Mucosa of rectum (tissue), 2 donors: ENCODE measurements around the gene DLG4.
"Not testable (repeated sequence)": the region's sequence is repeated elsewhere in the genome, so short reads cannot be mapped to it uniquely, and the experiment has no call there.

ENCODE experiments used
- H3K27ac ChIP-seq, 2 donors: one replicate each; pipeline ENCODE4 v1.7.0; 2013; ENCODE audit warnings: inconsistent platforms in 2 of 2, low read depth in 2 of 2, low read length in 2 of 2
- H3K27me3 ChIP-seq, 2 donors: one replicate each; pipeline ENCODE4 v1.7.0; 2013; ENCODE audit warnings: low read length in 2 of 2; ENCODE audit not compliant: control insufficient read depth in 2 of 2, insufficient read depth in 2 of 2
- H3K36me3 ChIP-seq, 2 donors: one replicate each; pipeline ENCODE4 v1.7.0; 2013; ENCODE audit warnings: low read length in 2 of 2; ENCODE audit not compliant: control insufficient read depth in 2 of 2, insufficient read depth in 2 of 2
- H3K4me1 ChIP-seq, 2 donors: one replicate each; pipeline ENCODE4 v1.7.0; 2013; ENCODE audit warnings: low read length in 2 of 2, mild to moderate bottlenecking in 1 of 2; ENCODE audit not compliant: control insufficient read depth in 2 of 2, insufficient read depth in 2 of 2
- H3K4me3 ChIP-seq, 2 donors: one replicate each; pipeline ENCODE4 v1.7.0; 2013; ENCODE audit warnings: low read length in 2 of 2
- H3K9ac ChIP-seq, 2 donors: one replicate each; pipeline ENCODE4 v1.7.0; 2013; ENCODE audit warnings: low read length in 2 of 2, low read depth in 1 of 2, mild to moderate bottlenecking in 1 of 2
- H3K9me3 ChIP-seq, 2 donors: one replicate each; pipeline ENCODE4 v1.7.0; 2013; ENCODE audit warnings: low read length in 2 of 2; ENCODE audit not compliant: control insufficient read depth in 2 of 2
- donor health status: healthy.
- donor health status: Normal muscosa, but diverticular disease.

DLG4 gene

DNA sequence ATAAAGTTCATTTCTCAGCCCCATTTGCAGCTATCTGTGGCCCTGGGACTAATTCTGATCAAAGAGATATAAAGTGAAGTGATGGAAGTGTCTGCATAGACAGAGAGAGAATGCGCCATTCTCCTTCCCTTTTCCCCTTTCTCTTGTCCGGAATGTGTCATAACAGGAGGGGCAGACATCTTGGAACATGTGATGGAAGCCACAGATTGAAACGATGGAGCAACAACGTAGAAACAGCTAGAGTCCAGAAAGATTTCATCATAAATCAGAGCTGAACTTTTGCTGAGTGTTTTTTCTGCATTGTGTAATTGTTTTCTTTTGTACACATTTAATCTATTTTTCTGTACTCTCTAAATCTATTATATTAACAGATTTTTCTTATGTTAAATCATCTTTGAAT lies 51.8 kb downstream of the DLG4 start:
- no peaks in the 10 kb centered on the region for H3K36me3 ChIP-seq
- no peaks in the 10 kb centered on the region for H3K27me3 ChIP-seq
- H3K4me1 ChIP-seq, result no peaks in the 10 kb centered on the region
- no peaks in the 10 kb centered on the region for H3K9me3 ChIP-seq
- no peak overlapping the region for H3K9ac ChIP-seq
- H3K27ac ChIP-seq, result no peak overlapping the region
- H3K4me3 ChIP-seq, result no peak overlapping the region

DNA sequence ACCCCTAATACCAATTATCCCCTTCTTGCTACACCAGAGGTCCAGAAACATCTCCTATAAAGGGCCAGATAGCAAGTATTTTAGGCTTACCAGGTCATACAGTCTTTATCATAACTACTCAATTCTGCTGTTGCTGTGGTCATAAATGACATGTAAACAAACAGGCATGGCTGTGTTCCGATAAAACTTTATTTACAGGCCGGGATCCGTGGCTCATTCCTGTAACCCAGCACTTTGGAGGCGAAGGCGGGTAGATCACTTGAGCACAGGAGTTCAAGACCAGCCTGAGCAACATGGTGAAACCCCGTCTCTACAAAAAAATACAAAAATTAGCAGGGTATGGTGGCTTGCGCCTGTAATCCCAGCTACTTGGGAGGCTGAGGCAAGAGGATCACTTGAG lies 52.8 kb downstream of the DLG4 start:
- Histone ChIP-seq H3K4me1 (no peaks in the 10 kb centered on the region), H3K4me3 (no peak overlapping the region), H3K36me3 (no peaks in the 10 kb centered on the region), H3K27me3 (no peaks in the 10 kb centered on the region), H3K9ac (no peak overlapping the region), H3K27ac (no peak overlapping the region), H3K9me3 (no peaks in the 10 kb centered on the region)

DNA sequence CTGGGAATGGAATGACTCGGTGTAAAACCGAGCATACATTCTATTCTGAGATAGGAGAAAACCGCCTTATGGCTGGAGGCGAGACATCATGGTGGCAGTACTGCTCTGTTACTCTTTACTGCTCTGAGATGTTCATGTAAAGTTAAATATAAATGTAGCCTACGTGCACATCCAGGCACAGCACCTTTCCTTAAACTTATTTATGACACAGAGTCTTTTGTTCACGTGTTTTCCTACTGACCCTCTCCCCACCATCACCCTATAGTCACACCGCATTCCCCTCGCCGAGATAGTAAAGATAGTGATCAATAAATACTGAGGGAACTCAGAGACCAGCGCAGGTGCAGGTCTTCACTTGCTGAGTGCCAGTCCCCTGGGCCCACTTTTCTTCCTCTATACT lies 60.1 kb downstream of the DLG4 start:
- not testable (repeated sequence) for H3K9ac ChIP-seq, H3K4me1 ChIP-seq, H3K4me3 ChIP-seq, H3K9me3 ChIP-seq, H3K27me3 ChIP-seq, H3K36me3 ChIP-seq, H3K27ac ChIP-seq

DNA sequence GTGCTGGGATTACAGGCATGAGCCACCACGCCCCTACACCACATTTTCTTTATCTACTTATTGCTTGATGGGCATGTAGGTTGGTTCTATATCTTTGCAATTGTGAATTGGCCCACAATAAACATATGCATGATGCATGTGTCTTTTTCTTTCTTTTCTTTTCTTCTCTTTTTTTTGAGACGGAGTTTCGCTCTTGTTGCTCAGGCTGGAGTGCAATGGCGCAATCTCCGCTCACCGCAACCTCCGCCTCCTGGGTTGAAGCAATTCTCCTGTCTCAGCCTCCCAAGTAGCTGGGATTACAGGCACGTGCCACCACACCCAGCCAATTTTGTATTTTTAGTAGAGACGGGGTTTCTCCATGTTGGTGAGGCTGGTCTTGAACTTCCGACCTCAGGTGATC lies 61.2 kb downstream of the DLG4 start:
- H3K9me3 ChIP-seq, H3K27me3 ChIP-seq, H3K9ac ChIP-seq, H3K4me1 ChIP-seq, H3K4me3 ChIP-seq, H3K27ac ChIP-seq, H3K36me3 ChIP-seq: not testable (repeated sequence)

DNA sequence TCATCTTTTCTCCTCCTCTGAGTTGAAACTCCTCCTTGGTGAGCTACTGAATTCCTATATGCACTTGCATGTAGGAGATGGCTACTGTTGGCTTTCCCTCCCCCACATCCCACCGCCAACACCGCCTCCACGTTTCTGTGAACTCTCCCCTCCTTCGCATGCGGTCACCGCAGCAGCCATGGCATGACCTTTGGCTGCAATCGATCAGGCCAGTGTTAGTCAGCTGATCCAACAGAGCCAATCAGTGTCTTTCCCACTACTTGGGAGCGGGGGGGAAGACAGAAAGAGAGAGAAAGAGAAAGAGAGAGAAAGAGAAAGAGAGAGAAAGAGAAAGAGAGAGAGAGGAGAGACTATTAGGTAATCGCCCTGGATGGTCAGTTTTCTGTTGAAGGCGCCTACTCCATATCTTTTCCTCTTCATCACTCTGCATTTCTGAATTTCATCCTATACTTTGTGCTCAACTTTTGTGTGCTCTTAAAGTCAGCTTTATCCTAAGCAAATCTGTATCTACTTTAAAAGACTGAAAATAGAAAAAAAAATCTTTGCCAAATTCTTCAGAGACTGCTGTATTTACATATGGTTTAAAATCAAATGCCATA lies 63.2 kb downstream of the DLG4 start:
- no peak overlapping the region for H3K4me3 ChIP-seq
- no peaks in the 10 kb centered on the region for H3K4me1 ChIP-seq
- H3K9ac ChIP-seq, result no peak overlapping the region
- no peak overlapping the region for H3K27ac ChIP-seq
- H3K27me3 ChIP-seq, result peaks cover 2 to 3% of the 10 kb centered on the region in 2 donors
- no peaks in the 10 kb centered on the region for H3K36me3 ChIP-seq
- no peaks in the 10 kb centered on the region for H3K9me3 ChIP-seq

DNA sequence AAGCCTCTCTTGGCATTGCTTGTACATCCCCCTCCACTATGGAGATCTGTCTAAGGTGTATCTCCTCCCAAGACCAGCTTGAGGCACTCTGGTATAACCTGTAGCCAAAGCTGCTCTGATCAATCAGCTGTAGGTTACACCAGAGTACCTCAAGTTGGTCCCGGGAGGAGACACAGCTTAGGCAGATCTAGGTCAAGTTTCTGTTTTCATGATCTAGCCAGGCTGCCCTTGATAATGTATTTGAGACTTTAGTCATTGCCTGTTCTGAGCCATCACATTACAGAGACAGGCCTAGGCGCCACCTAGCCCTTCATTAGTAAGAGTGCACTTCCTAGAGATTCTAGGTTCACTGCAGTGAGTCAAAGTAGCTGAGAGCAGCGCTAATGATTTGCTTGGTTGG lies 71.9 kb downstream of the DLG4 start:
- H3K27ac ChIP-seq, result no peak overlapping the region

DNA sequence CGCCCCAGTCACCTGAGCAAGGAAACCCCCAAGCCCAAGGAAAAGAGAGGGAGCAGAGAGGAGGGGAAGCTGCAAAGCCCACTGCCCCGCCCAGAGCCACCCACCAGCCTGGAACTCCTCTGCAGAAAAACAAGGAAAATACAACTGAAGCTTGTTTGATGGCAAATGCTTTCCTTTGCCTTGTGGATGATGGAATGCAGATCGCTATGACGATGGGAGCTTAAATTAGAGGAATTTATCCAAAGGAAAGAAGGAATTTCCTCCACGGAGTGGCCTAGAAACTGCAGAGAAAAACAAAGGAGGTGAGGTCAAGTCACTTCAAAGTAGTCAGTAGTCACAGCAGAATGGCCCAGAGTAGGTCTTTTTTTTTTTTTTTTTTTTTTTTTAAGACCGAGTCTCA lies 73.5 kb downstream of the DLG4 start:
- Histone ChIP-seq H3K27ac (no peak overlapping the region), H3K9me3 (no peaks in the 10 kb centered on the region), H3K9ac (no peak overlapping the region), H3K4me3 (no peak overlapping the region), H3K4me1 (peaks cover 2 to 11% of the 10 kb centered on the region in 2 donors), H3K27me3 (no peaks in the 10 kb centered on the region), H3K36me3 (no peaks in the 10 kb centered on the region)

More for the DNA sequence above, 71.9 kb downstream of the DLG4 start:
- no peaks in the 10 kb centered on the region for H3K9me3 ChIP-seq
- H3K9ac ChIP-seq, result no peak overlapping the region
- no peaks in the 10 kb centered on the region for H3K36me3 ChIP-seq
- H3K4me3 ChIP-seq, result no peak overlapping the region
- no peaks in the 10 kb centered on the region for H3K27me3 ChIP-seq
- no peaks in the 10 kb centered on the region for H3K4me1 ChIP-seq

DNA sequence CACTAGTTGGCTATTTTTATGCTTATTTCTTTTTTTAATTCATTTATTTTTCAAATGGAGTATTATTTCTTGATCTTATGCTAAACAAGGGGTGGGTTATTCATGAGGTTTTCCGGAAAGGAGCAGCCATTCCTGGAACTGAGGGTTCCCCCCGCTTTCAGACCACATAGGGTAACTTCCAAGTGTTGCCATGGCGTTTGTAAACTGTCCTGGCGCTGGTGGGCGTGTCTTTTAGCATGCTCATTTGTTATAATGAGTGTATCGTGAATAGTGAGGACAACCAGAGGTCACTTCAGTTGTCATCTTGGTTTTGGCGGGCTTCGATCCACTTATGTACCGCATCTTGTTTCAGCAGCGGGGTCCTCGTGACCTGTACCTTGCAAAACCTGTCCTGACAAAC lies 75.4 kb downstream of the DLG4 start:
- no peaks in the 10 kb centered on the region for H3K36me3 ChIP-seq
- no peaks in the 10 kb centered on the region for H3K9me3 ChIP-seq
- H3K27me3 ChIP-seq, result no peaks in the 10 kb centered on the region
- no peak overlapping the region for H3K4me3 ChIP-seq
- H3K4me1 ChIP-seq, result peaks cover 11 to 18% of the 10 kb centered on the region in 2 donors
- H3K27ac ChIP-seq, result no peak overlapping the region
- no peak overlapping the region for H3K9ac ChIP-seq

DNA sequence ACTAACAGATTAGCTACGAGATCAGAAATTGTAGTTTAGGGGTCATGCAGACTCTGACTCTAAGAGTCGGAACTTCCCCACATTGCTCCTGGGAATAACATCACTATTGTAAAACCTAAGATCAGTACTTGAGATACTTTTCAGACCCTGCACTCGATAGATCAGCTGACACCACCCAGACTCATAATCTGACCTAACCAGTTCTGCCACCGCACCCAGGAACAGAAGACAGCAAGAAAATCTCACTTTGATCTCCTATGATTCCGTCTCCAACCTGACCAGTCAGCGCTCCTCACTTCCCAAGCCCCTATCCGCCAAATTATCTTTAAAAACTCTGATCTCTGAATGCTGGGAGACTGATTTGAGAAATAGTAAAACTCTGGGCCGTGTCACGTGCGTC lies 77.8 kb downstream of the DLG4 start:
- peak overlapping the region in 1 of 2 donors; percentile 23 for H3K4me3 ChIP-seq
- H3K9me3 ChIP-seq, result no peaks in the 10 kb centered on the region
- H3K27ac ChIP-seq, result peak overlapping the region; percentile 28 to 42
- no peaks in the 10 kb centered on the region for H3K36me3 ChIP-seq
- H3K9ac ChIP-seq, result no peak overlapping the region
- peaks cover 13 to 24% of the 10 kb centered on the region in 2 donors for H3K4me1 ChIP-seq
- H3K27me3 ChIP-seq, result peaks cover 5 to 6% of the 10 kb centered on the region in 2 donors

DNA sequence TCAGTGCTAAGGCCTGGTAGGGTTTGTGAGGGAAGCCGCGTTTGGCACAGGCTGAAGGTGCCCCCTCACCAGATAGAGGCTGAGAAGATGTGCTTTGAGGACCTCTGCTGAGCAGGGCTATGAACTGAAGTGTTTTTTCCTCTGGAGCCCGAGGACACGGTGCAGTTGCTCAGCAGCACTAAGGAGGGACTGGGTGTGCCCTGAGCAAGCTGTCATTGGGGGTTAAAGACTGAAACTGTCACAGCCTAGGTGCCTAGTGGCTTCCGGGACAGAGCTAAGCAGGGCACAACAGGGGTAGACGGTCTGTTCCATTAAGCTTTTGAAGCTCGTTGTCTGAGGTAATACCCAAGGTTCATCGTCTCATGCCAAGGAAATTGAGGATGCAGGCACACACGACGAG lies 80.2 kb downstream of the DLG4 start:
- Histone ChIP-seq H3K9me3 (no peaks in the 10 kb centered on the region), H3K27me3 (peaks cover 5 to 6% of the 10 kb centered on the region in 2 donors), H3K27ac (peak overlapping the region; percentile 28 to 46), H3K36me3 (no peaks in the 10 kb centered on the region), H3K4me1 (peaks cover 13 to 24% of the 10 kb centered on the region in 2 donors), H3K9ac (peak overlapping the region; percentile 14 to 25), H3K4me3 (peak overlapping the region; percentile 14 to 50)
